AG04449 (cell line): ENCODE measurements around the gene ERC2.

Experiments used
- CTCF ChIA-PET: fragments of 350-600 bp; formaldehyde crosslinking; extraction: SDS; loops from one replicate; lab custom pipeline; 2021; ENCODE audit warnings: antibody characterized with exemption; lab: Yijun Ruan, JAX
- POLR2A ChIA-PET: fragments of 400-600, 350-600 bp; formaldehyde crosslinking; extraction: SDS; loops from one replicate; lab custom pipeline; 2020; ENCODE audit warnings: antibody characterized with exemption, inconsistent platforms; lab: Yijun Ruan, JAX
- DNase-seq: peaks from one replicate; pipeline ENCODE4 v3.0.0-alpha.2; 2010; ENCODE audit warnings: low read depth, low spot score
- H3K4me3 ChIP-seq: 2 replicates; pipeline ENCODE4 v1.5.1; 2011; ENCODE audit warnings: low read depth, mild to moderate bottlenecking, control low read depth, low read length
- CTCF ChIP-seq: IDR thresholded peaks from one replicate; pipeline ENCODE4 v1.5.1; 2011; ENCODE audit warnings: mild to moderate bottlenecking, moderate library complexity, low read length, control low read depth, inconsistent platforms; ENCODE audit not compliant: insufficient read depth; ENCODE audit errors: missing control alignments

ERC2 gene

DNA sequence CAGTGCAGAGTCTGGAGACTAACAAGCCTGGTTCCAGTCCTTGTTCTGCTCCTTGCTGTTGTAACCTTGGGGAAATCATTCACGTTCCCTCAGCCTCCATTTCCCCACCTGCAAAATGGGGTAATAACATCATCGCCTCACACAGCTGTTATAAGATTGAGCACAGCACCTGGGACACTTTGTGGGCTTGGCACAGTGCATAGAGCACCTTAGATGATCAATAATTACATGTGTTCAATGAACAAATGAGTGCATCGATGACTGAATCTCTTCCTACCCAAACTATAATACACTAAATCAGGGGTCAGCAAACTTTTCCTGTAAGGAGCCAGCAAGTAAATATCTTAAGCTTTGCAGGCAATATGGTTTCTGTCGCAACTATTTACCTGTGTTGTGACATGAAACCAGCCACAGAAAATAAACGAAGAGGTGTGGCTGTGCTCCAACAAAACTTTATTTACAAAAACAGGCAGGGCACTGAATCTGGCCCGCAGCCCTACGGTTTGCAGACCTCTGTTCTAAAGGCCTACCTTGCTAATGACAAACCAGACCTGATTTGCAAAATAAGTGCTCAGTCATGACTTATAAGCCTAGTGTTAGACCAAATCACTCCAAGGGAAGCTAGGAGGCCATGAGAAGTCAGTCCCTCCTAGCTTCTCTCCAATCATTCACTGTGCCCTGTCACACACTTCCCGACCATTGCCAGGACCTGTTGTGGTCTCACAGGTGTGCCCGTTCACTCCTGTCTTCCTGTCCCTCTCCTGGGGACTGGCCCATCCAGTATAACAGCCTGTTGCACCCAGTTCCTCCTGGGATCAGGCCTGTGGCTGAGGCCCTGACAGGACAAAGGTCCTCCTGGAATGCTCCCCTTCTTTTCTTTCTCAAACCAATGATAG, 831.7 kb downstream of the ERC2 start:
- ChIA-PET POLR2A (no interaction called here), CTCF (no interaction called here)
- DNase-seq, result no peak

GRCh38 chr3:55634345-55634744, 833.9 kb downstream of the ERC2 start:
- no peak for DNase-seq
- ChIA-PET POLR2A (interaction anchor here (0.7 kb wide), 1 partner anchor 402 kb away, joined by 4 read pairs; no protein-coding TSS in a partner anchor), CTCF (no interaction called here)
- no peak overlapping the region for H3K4me3 ChIP-seq
- TF ChIP-seq CTCF, result no peak

More for the DNA sequence above, 831.7 kb downstream of the ERC2 start:
- no peak overlapping the region for H3K4me3 ChIP-seq
- no peak for TF ChIP-seq CTCF

- ChIA-PET POLR2A (no interaction called here), CTCF (no interaction called here)
- no peak for DNase-seq
- H3K4me3 ChIP-seq, result no peak overlapping the region
- TF ChIP-seq CTCF, result no peak
These were observed 834.9 kb downstream of the ERC2 start for GRCh38 chr3:55633333-55633732.

DNA sequence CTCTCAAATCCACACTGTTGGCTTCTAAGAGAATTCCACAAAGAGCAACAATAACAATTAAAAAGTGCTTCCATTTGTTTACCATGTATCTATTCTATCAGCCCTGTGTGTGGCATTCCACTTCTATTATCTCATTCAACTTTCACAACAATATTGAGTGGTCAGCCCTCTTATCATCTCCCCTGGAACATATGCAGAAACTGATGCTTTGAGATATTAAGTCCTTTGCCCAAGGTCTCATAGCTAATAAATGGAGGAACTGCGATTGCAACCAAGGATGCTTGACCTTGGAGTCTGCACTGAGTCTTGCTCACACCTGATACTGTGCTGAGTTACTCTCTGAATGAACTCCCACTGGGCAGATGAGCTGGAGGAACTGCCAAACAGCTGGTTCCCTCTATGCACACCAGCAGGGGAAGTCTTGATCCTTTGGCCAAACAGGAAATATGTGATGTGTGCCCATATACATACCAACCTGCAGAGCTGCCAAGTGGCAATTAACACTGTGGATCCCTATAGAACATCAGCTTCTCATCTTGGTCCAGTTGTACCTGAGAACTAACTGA, 836.4 kb downstream of the ERC2 start:
- no peak for DNase-seq
- POLR2A ChIA-PET, result interaction anchor here (0.9 kb wide), 1 partner anchor 16 kb away, joined by 3 read pairs; no protein-coding TSS in a partner anchor

DNA sequence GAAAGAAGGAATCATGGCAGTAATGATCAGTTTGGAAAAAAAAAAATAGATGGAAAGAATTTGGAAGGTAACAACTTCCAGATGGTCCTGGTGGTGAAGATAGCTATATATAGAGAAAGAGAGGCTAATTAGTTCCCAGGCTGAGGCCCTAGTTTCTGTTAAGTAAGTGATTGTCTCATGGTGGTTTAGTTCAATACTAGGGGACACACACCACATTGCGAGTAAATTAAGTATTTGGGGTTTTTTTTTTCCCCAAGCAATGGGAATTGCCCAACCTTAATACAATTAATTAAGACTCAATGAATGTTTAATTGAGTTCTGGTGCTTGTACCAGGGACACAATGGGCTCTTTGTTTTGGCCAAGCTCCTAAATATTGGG, 837.4 kb downstream of the ERC2 start:
- TF ChIP-seq CTCF, result no peak
- ChIA-PET CTCF (interaction anchor here (1.3 to 1.5 kb wide), 2 partner anchors 10 to 34 kb away, joined by 3 to 4 read pairs; no protein-coding TSS in a partner anchor), POLR2A (no interaction called here)
- DNase-seq, result no peak
- no peak overlapping the region for H3K4me3 ChIP-seq

More for the DNA sequence above, 836.4 kb downstream of the ERC2 start:
- CTCF ChIA-PET, result interaction anchor here (1.3 to 1.5 kb wide), 2 partner anchors 11 to 35 kb away, joined by 3 to 4 read pairs; no protein-coding TSS in a partner anchor
- TF ChIP-seq CTCF, result no peak
- H3K4me3 ChIP-seq, result no peak overlapping the region
